ENCODE measurements around the gene PCDH9. TPM values are rescaled to one million over a fixed set of nuclear protein-coding genes. Genes with fewer than 3 reads are reported as not detected.

Gene PCDH9
- total RNA-seq, 1 donor from 2014 or later, result 5.1 TPM

- H3K4me1 ChIP-seq, result no peaks in the 10 kb centered on the region
- no peak overlapping the region for H3K27ac ChIP-seq
- no peak overlapping the region for H3K4me3 ChIP-seq
- DNase-seq (no peak), ATAC-seq (no peak)
- H3K9me3 ChIP-seq, result no peaks in the 10 kb centered on the region
- intact Hi-C loops (cut with DNase I), result no loop called here
- no peak for TF ChIP-seq CTCF (IDR thresholded peaks at IDR 0.05)
- no peaks in the 10 kb centered on the region for H3K36me3 ChIP-seq
- H3K27me3 ChIP-seq, result no peaks in the 10 kb centered on the region
Measured at GRCh38 chr13:66655847-66656454, 574.2 kb downstream of the PCDH9 start.

GRCh38 chr13:66644855-66645460 is 585.2 kb downstream of the PCDH9 start:
- ATAC-seq (no peak), DNase-seq (no peak)
- Histone ChIP-seq H3K4me1 (no peaks in the 10 kb centered on the region), H3K4me3 (no peak overlapping the region), H3K9me3 (no peaks in the 10 kb centered on the region), H3K27me3 (no peaks in the 10 kb centered on the region), H3K36me3 (no peaks in the 10 kb centered on the region), H3K27ac (no peak overlapping the region)
- no peak for TF ChIP-seq CTCF (IDR thresholded peaks at IDR 0.05)
- intact Hi-C loops (cut with DNase I), result no loop called here

GRCh38 chr13:66640231-66640630 is 589.9 kb downstream of the PCDH9 start:
- ATAC-seq (no peak), DNase-seq (no peak)
- Histone ChIP-seq H3K4me3 (no peak overlapping the region), H3K27ac (no peak overlapping the region), H3K27me3 (no peaks in the 10 kb centered on the region), H3K36me3 (no peaks in the 10 kb centered on the region), H3K9me3 (no peaks in the 10 kb centered on the region), H3K4me1 (no peaks in the 10 kb centered on the region)
- intact Hi-C loops (cut with DNase I), result no loop called here
- no peak for TF ChIP-seq CTCF (IDR thresholded peaks at IDR 0.05)

GRCh38 chr13:66639044-66639443 is 591.1 kb downstream of the PCDH9 start:
- Histone ChIP-seq H3K27ac (no peak overlapping the region), H3K27me3 (no peaks in the 10 kb centered on the region), H3K4me3 (no peak overlapping the region), H3K4me1 (no peaks in the 10 kb centered on the region), H3K36me3 (no peaks in the 10 kb centered on the region), H3K9me3 (no peaks in the 10 kb centered on the region)
- intact Hi-C loops (cut with DNase I), result no loop called here
- no peak for DNase-seq
- no peak for TF ChIP-seq CTCF (IDR thresholded peaks at IDR 0.05)
- ATAC-seq, result no peak

GRCh38 chr13:66635526-66635925 is 594.6 kb downstream of the PCDH9 start:
- no peak for TF ChIP-seq CTCF (IDR thresholded peaks at IDR 0.05)
- Histone ChIP-seq H3K27me3 (no peaks in the 10 kb centered on the region), H3K27ac (no peak overlapping the region), H3K9me3 (no peaks in the 10 kb centered on the region), H3K4me1 (no peaks in the 10 kb centered on the region), H3K36me3 (no peaks in the 10 kb centered on the region), H3K4me3 (no peak overlapping the region)
- intact Hi-C loops (cut with DNase I), result no loop called here
- DNase-seq (no peak), ATAC-seq (no peak)
